ENCODE data around the gene SHQ1.

SHQ1 gene

DNA sequence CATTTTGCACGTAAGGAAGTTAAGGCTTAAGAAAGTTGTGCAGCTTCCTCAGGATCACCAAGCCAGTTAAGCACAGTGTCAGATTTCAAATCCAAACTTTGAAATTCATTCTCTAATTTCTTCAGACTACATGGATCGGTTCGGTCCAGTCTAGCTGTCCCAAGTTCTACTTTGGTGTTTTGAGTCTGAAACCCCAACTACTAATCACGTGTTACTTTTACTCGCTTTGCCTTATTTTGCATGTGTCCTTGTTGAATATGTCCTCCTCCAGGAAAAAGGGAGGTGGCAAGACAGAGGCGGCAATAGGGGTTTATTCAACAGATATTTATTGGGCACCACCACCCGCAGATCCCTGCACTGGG, 39.1 kb upstream of the SHQ1 start:
- TF ChIP-seq, protein P1, sequence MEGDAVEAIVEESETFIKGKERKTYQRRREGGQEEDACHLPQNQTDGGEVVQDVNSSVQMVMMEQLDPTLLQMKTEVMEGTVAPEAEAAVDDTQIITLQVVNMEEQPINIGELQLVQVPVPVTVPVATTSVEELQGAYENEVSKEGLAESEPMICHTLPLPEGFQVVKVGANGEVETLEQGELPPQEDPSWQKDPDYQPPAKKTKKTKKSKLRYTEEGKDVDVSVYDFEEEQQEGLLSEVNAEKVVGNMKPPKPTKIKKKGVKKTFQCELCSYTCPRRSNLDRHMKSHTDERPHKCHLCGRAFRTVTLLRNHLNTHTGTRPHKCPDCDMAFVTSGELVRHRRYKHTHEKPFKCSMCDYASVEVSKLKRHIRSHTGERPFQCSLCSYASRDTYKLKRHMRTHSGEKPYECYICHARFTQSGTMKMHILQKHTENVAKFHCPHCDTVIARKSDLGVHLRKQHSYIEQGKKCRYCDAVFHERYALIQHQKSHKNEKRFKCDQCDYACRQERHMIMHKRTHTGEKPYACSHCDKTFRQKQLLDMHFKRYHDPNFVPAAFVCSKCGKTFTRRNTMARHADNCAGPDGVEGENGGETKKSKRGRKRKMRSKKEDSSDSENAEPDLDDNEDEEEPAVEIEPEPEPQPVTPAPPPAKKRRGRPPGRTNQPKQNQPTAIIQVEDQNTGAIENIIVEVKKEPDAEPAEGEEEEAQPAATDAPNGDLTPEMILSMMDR (IDR thresholded peaks at IDR 0.05; ENCODE audit: low read depth, low read length, missing control alignments): no peak
- H3K4me3 ChIP-seq (ENCODE audit: low read depth, low read length): no peak overlapping the region
- DNase-seq (ENCODE audit: low read depth): no peak

DNA sequence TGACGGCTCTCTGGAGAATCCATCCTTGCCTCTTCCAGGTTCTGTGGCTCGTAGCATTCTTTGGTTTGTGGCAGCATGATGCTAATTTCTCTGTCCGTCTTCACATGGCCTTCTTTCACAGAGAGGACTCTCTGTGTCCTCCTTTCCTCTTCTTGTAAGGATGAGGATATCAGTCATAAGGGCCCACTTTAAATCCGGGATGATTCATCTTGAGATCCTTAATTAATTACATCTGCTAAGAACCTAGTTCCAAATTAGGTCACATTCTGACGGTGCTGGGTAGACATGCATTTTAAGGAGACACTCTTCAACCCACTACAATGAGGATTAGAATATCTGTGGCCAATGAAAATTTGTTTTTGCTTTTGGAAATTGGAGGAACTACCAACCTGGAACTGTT, 23.9 kb upstream of the SHQ1 start:
- no peak overlapping the region for H3K4me3 ChIP-seq (ENCODE audit: low read depth, low read length)
- TF ChIP-seq, protein P1 (IDR thresholded peaks at IDR 0.05; ENCODE audit: low read depth, low read length, missing control alignments): no peak
- no peak for DNase-seq (ENCODE audit: low read depth)

DNA sequence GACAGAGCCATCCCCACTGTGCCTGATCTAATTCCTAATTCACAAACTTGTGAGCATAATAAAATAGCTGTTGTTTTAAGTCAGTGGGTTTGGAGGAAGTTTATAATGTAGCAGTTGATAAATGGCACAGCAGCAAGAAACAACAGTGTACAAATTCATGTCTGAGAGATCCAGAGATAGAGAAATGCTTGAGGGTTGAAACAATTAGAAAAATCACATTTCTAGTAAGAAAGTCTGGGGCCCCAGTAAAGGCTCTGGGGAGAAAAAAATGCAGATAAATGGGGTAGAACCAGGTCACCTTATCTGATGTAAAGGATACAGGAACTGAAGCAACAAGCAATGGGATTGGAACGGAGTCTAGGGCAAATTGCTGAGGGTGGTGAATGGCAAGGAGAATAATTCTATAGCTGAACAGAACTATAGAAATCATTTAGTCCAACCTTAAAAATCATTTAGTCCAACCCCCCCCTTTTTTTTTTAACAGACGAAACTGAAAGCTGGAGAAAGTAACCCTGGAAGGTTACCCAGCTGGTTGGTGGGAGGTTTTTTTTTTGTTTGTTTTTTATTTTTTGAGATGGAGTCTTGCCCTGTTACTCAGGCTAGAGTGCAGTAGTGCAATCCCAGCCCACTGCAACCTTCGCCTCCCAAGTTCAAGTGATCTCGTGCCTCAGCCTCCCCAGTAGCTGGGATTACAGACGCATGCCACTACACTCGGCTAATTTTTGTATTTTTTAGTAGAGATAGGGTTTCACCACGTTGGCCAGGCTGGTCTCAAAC, 14.3 kb upstream of the SHQ1 start:
- TF ChIP-seq, protein P1 (IDR thresholded peaks at IDR 0.05; ENCODE audit: low read depth, low read length, missing control alignments): no peak
- no peak for DNase-seq (ENCODE audit: low read depth)
- H3K4me3 ChIP-seq (ENCODE audit: low read depth, low read length): no peak overlapping the region

DNA sequence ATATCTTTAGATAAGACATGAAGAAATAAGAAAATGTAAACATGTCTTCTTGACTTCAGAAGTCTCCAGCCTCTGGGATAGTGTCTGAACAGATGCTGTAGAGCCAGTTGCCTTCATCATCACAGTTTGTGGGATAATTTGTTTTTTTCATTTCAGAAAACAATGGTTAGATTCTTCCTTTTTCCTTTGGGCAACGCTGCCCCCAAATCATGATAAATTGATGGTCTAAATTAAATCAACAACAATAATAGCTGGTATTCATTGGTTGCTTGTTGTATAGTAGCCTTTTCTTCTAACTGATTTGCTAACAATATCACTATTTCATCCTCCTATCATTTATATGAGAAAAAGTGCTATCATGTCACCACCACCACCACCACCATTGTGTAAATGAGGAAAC, 12.6 kb upstream of the SHQ1 start:
- TF ChIP-seq, protein P1 (IDR thresholded peaks at IDR 0.05; ENCODE audit: low read depth, low read length, missing control alignments): no peak
- no peak for DNase-seq (ENCODE audit: low read depth)
- H3K4me3 ChIP-seq (ENCODE audit: low read depth, low read length): no peak overlapping the region

DNA sequence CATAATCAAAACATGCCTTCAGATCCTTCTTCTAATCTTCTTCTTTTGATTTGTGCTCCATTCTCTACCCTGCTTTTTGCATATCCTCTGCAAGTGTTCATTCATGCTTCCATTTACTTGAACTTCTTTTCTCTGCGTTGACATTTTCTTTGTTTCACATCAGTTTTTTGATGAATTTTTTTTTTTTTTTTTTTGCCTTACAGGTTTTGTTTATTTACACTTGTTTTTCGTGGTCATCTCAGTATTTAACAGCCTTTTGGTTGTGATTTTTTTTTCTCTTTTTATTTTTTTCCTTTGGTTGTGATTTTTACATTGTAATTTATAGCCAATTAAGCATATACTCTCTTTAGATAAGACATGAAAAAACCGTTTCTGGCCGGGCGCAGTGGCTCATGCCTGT, 11.8 kb upstream of the SHQ1 start:
- no peak overlapping the region for H3K4me3 ChIP-seq (ENCODE audit: low read depth, low read length)
- TF ChIP-seq, protein P1 (IDR thresholded peaks at IDR 0.05; ENCODE audit: low read depth, low read length, missing control alignments): no peak
- no peak for DNase-seq (ENCODE audit: low read depth)

DNA sequence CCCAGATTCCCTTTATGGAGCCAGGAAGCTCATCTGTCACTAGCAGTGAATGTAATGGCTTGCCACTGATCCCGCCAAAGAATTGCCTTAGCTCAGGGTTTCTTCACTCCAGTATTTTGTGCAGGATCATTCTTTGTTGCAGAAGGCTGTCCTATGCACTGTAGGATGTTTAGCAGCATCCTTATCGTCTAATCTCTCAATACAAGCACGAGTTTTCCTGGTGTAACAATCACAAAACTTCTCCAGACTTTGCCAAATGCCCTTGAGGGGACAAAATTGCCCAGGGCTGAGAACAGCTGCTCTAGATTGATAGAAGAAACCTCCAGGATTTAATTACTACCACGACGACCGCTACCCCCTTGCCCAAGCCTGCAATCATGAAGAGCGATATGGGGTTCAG, 6.8 kb upstream of the SHQ1 start:
- TF ChIP-seq, protein P1 (IDR thresholded peaks at IDR 0.05; ENCODE audit: low read depth, low read length, missing control alignments): no peak
- H3K4me3 ChIP-seq (ENCODE audit: low read depth, low read length): no peak overlapping the region
- no peak for DNase-seq (ENCODE audit: low read depth)

DNA sequence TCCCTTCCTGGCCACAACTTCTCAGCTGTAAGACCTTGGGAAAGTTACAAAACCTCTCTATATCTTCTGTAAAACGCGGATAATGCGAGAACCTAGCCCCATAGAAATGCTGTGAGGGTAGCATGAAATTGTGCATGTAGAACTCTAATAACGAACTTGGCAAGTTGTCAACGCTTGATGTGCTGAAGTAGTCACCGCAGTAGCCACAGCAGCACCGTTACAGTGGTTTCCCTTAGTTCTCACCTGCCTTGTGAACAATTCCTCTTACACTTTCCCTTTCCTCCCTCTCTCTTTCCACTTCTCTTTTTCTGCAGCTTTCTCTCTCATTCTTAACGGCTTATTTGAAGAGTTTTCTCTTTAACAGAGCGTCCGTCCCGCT, 447 bp upstream of the SHQ1 start:
- DNase-seq (ENCODE audit: low read depth): peak; percentile 77
- TF ChIP-seq, protein P1 (IDR thresholded peaks at IDR 0.05; ENCODE audit: low read depth, low read length, missing control alignments): no peak
- H3K4me3 ChIP-seq (ENCODE audit: low read depth, low read length): peak overlapping the region; percentile 91
